ENCODE data around the gene ENAH. TPM values are rescaled to one million over a fixed set of nuclear protein-coding genes. Genes with fewer than 3 reads are reported as not detected.
A peak's percentile ranks its signal among the peaks of the same experiment; 100 is the strongest.

The ENAH gene
- polyA plus RNA-seq, 3 donors, result 0.12 TPM; not detected in 2

DNA sequence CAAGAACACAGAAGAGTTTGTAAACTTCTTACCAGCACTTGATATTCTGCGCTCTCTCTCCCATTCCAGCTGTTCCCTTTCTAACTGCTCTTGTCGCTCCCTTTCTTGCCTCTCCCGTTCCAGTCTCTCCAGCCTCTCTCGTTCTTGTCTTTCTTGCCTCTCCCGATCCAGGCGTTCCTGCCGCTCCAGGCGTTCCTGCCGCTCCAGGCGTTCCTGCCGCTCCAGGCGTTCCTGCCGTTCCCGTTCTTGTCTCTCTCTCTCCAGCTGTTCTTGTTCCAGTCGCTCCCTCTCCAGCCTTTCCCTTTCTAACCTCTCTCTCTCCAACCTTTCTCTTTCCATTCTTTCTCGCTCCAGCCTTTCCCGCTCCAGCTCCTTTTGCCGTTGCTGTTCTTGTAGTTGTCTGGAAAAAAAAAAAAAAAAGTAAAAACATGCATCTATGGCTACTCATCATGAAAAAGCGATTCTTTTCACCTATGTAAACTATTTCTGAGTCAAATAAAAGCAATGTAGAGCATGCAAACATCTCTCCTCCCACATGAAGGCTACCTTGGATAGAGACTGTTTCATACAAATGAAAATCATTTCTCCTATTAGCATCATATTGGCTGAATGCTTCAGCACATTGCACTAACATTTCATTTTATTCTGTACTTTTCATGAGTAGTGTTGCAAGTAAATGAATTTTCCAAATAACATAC, 133.6 kb downstream of the ENAH start:
- DNase-seq, result no peak
- WGBS (ENCODE audit: insufficient coverage), result 96% methylated on average over 15 of the region's 19 CpGs
- no peaks in the 10 kb centered on the region for H3K9me3 Mint-ChIP-seq
- Histone ChIP-seq H2AFZ (ENCODE audit: insufficient read depth, low read depth, low read length, poor library complexity, severe bottlenecking) (no peak overlapping the region), H3K4me2 (replicated peaks; ENCODE audit: extremely low read depth, low read length, poor library complexity, severe bottlenecking) (no peak overlapping the region), H3K4me3 (replicated peaks in 1 of 3; ENCODE audit: low read depth in 2 of 3, low read length in 3 of 3) (no peak overlapping the region), H3K36me3 (replicated peaks in 1 of 2; ENCODE audit: control insufficient read depth in 1 of 2, insufficient read depth in 2 of 2, low read length in 2 of 2) (no peaks in the 10 kb centered on the region), H3K27me3 (ENCODE audit: control insufficient read depth in 2 of 2, insufficient read depth in 2 of 2, low read length in 2 of 2) (no peaks in the 10 kb centered on the region), H4K20me1 (ENCODE audit: insufficient read depth, low read length) (no peaks in the 10 kb centered on the region), H3K4me1 (ENCODE audit: control insufficient read depth in 1 of 2, insufficient read depth in 2 of 2, low read length in 2 of 2) (no peaks in the 10 kb centered on the region), H3K9ac (ENCODE audit: insufficient read depth, low read length, poor library complexity, severe bottlenecking) (no peak overlapping the region), H3K79me2 (ENCODE audit: insufficient read depth, low read length) (no peaks in the 10 kb centered on the region), H3K9me3 (replicated peaks in 1 of 2; ENCODE audit: control insufficient read depth in 1 of 2, insufficient read depth in 1 of 2, low read length in 2 of 2) (no peaks in the 10 kb centered on the region), H3K27ac (ENCODE audit: low read depth in 1 of 2, low read length in 2 of 2) (no peak overlapping the region)
- TF ChIP-seq, protein P1, sequence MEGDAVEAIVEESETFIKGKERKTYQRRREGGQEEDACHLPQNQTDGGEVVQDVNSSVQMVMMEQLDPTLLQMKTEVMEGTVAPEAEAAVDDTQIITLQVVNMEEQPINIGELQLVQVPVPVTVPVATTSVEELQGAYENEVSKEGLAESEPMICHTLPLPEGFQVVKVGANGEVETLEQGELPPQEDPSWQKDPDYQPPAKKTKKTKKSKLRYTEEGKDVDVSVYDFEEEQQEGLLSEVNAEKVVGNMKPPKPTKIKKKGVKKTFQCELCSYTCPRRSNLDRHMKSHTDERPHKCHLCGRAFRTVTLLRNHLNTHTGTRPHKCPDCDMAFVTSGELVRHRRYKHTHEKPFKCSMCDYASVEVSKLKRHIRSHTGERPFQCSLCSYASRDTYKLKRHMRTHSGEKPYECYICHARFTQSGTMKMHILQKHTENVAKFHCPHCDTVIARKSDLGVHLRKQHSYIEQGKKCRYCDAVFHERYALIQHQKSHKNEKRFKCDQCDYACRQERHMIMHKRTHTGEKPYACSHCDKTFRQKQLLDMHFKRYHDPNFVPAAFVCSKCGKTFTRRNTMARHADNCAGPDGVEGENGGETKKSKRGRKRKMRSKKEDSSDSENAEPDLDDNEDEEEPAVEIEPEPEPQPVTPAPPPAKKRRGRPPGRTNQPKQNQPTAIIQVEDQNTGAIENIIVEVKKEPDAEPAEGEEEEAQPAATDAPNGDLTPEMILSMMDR (IDR thresholded peaks at IDR 0.05), result no peak
- H3K27me3 Mint-ChIP-seq (ENCODE audit: low read depth in 3 of 3), result peaks cover 0 to 2% (median 0%) of the 10 kb centered on the region in 3 donors
- no peak overlapping the region for H3K27ac Mint-ChIP-seq
- no peaks in the 10 kb centered on the region for H3K36me3 Mint-ChIP-seq
- intact Hi-C loops (cut with micrococcal nuclease), result no loop called here
- peaks cover 6% of the 10 kb centered on the region for H3K4me1 Mint-ChIP-seq
- H3K4me3 Mint-ChIP-seq, result no peak overlapping the region

GRCh38 chr1:225517697-225518096, 135.2 kb downstream of the ENAH start:
- peak in 2 of 3 donors; percentile 1 to 8 for DNase-seq
- H3K79me2 ChIP-seq (ENCODE audit: insufficient read depth, low read length), result no peaks in the 10 kb centered on the region
- peaks cover 6% of the 10 kb centered on the region for H3K4me1 Mint-ChIP-seq
- peaks cover 0 to 2% (median 0%) of the 10 kb centered on the region in 3 donors for H3K27me3 Mint-ChIP-seq (ENCODE audit: low read depth in 3 of 3)
- no peaks in the 10 kb centered on the region for H3K9me3 ChIP-seq (replicated peaks in 1 of 2; ENCODE audit: control insufficient read depth in 1 of 2, insufficient read depth in 1 of 2, low read length in 2 of 2)
- 27% methylated on average over 8 of the region's 8 CpGs for WGBS (ENCODE audit: insufficient coverage)
- H3K36me3 Mint-ChIP-seq, result no peaks in the 10 kb centered on the region
- no peaks in the 10 kb centered on the region for H4K20me1 ChIP-seq (ENCODE audit: insufficient read depth, low read length)
- H3K4me3 ChIP-seq (replicated peaks in 1 of 3; ENCODE audit: low read depth in 2 of 3, low read length in 3 of 3), result no peak overlapping the region
- intact Hi-C loops (cut with micrococcal nuclease), result no loop called here
- no peak overlapping the region for H3K27ac ChIP-seq (ENCODE audit: low read depth in 1 of 2, low read length in 2 of 2)
- H3K27me3 ChIP-seq (ENCODE audit: control insufficient read depth in 2 of 2, insufficient read depth in 2 of 2, low read length in 2 of 2), result no peaks in the 10 kb centered on the region
- no peaks in the 10 kb centered on the region for H3K36me3 ChIP-seq (replicated peaks in 1 of 2; ENCODE audit: control insufficient read depth in 1 of 2, insufficient read depth in 2 of 2, low read length in 2 of 2)
- no peak overlapping the region for H3K9ac ChIP-seq (ENCODE audit: insufficient read depth, low read length, poor library complexity, severe bottlenecking)
- H3K9me3 Mint-ChIP-seq, result no peaks in the 10 kb centered on the region
- H3K4me2 ChIP-seq (replicated peaks; ENCODE audit: extremely low read depth, low read length, poor library complexity, severe bottlenecking), result no peak overlapping the region
- peak overlapping the region in 1 of 7 donors; percentile 7 for H3K27ac Mint-ChIP-seq
- H2AFZ ChIP-seq (ENCODE audit: insufficient read depth, low read depth, low read length, poor library complexity, severe bottlenecking), result peak overlapping the region; percentile 67
- TF ChIP-seq, protein P1 (IDR thresholded peaks at IDR 0.05), result no peak
- no peak overlapping the region for H3K4me3 Mint-ChIP-seq
- no peaks in the 10 kb centered on the region for H3K4me1 ChIP-seq (ENCODE audit: control insufficient read depth in 1 of 2, insufficient read depth in 2 of 2, low read length in 2 of 2)
